ENCODE data around the gene RBM33.

Gene RBM33

GRCh38 chr7:155765458-155765857 lies 121.0 kb downstream of the RBM33 start:
- no peak for TF ChIP-seq CTCF (conservative IDR thresholded peaks at IDR 0.05; ENCODE audit: low read depth, low read length)
- Histone ChIP-seq H3K36me3 (ENCODE audit: insufficient read depth) (peaks cover 4% of the 10 kb centered on the region; the same call in 1 of the 2 replicates), H3K79me2 (ENCODE audit: insufficient read depth, low read depth) (peaks cover 24% of the 10 kb centered on the region; the same call in 1 of the 2 replicates), H3K27me3 (ENCODE audit: insufficient read depth, low read depth) (no peaks in the 10 kb centered on the region), H4K20me1 (ENCODE audit: insufficient read depth) (no peaks in the 10 kb centered on the region), H3K4me3 (IDR thresholded peaks at IDR 0.05; ENCODE audit: insufficient read depth, low read depth, low read length) (no peak overlapping the region), H3K4me2 (no peak overlapping the region), H3K4me1 (ENCODE audit: low read depth, poor library complexity, severe bottlenecking) (no peaks in the 10 kb centered on the region), H2AFZ (ENCODE audit: low read depth) (no peak overlapping the region), H3K9ac (no peak overlapping the region), H3K27ac (no peak overlapping the region)

DNA sequence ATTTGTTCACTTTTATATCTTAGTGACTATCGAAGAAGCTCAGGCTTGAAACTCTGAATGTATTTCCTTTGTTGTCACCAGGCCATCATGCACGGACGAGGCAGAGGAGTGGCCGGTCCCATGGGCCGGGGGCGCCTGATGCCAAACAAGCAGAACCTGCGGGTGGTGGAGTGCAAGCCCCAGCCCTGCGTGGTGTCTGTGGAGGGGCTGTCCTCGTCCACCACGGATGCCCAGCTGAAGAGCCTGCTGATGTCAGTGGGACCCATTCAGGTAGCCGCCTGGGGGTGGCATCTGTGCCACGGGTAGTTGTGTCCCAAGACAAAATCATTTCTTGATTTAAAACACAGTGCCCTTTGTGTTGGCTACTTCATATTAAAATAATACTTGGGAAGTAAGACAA lies 121.9 kb downstream of the RBM33 start:
- H3K4me3 ChIP-seq (IDR thresholded peaks at IDR 0.05; ENCODE audit: insufficient read depth, low read depth, low read length) = no peak overlapping the region
- H2AFZ ChIP-seq (ENCODE audit: low read depth) = no peak overlapping the region
- H4K20me1 ChIP-seq (ENCODE audit: insufficient read depth) = no peaks in the 10 kb centered on the region
- H3K27ac ChIP-seq = no peak overlapping the region
- no peaks in the 10 kb centered on the region for H3K27me3 ChIP-seq (ENCODE audit: insufficient read depth, low read depth)
- peaks cover 4% of the 10 kb centered on the region; the same call in 1 of the 2 replicates for H3K36me3 ChIP-seq (ENCODE audit: insufficient read depth)
- H3K4me2 ChIP-seq = no peak overlapping the region
- no peak overlapping the region for H3K9ac ChIP-seq
- no peak for TF ChIP-seq CTCF (conservative IDR thresholded peaks at IDR 0.05; ENCODE audit: low read depth, low read length)
- H3K4me1 ChIP-seq (ENCODE audit: low read depth, poor library complexity, severe bottlenecking) = no peaks in the 10 kb centered on the region
- H3K79me2 ChIP-seq (ENCODE audit: insufficient read depth, low read depth) = peaks cover 17% of the 10 kb centered on the region; the same call in 1 of the 2 replicates

DNA sequence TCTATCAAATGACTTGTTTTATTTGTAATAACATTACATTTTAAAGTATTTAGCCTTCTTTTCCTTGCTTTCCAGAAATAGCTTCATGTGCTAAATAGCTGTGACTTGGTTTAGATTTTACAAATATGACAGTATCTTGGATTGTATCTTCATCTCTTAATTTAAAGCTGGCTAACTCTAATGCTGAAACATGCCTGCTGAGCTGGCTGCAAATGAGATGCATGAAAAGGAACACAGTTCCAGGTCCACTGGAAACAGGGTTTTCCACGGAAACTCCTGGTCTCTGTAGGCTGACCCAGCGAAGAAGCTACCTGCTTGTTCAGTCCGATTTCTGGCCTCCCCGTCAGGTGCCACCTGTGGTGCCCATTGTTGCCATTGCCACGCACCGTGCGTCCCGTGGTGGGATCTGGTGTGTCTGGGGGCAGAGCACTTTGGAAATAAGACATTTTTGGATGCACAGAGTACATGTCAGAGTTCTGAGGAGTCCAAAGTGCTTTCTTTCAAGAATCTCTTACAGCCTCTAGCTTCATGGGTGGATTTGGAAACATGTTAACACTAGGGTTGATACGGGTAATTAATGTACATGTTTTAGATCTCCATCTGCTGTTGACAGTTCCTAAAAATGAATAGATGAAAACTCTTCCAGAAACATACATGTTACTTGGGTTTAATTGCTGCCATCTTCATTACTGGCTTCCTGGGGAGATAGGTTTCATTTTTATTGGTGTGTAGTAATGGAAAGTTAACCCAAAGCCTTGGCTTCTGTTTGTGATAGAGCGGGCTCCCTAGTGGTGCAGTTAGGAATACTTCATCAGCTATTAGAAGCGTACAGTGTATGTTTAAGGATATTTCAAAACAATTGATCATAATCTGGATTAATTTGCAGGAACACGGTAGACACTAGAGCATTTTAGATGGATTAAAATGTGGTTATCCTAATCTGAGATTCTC lies 122.8 kb downstream of the RBM33 start:
- H3K4me2 ChIP-seq = no peak overlapping the region
- no peak overlapping the region for H3K27ac ChIP-seq
- H3K79me2 ChIP-seq (ENCODE audit: insufficient read depth, low read depth) = peaks cover 8% of the 10 kb centered on the region; the same call in 1 of the 2 replicates
- no peak overlapping the region for H2AFZ ChIP-seq (ENCODE audit: low read depth)
- TF ChIP-seq CTCF (conservative IDR thresholded peaks at IDR 0.05; ENCODE audit: low read depth, low read length) = no peak
- no peaks in the 10 kb centered on the region for H3K27me3 ChIP-seq (ENCODE audit: insufficient read depth, low read depth)
- H4K20me1 ChIP-seq (ENCODE audit: insufficient read depth) = no peaks in the 10 kb centered on the region
- no peaks in the 10 kb centered on the region for H3K4me1 ChIP-seq (ENCODE audit: low read depth, poor library complexity, severe bottlenecking)
- H3K36me3 ChIP-seq (ENCODE audit: insufficient read depth) = peaks cover 4% of the 10 kb centered on the region; the same call in 1 of the 2 replicates
- no peak overlapping the region for H3K9ac ChIP-seq
- H3K4me3 ChIP-seq (IDR thresholded peaks at IDR 0.05; ENCODE audit: insufficient read depth, low read depth, low read length) = no peak overlapping the region

DNA sequence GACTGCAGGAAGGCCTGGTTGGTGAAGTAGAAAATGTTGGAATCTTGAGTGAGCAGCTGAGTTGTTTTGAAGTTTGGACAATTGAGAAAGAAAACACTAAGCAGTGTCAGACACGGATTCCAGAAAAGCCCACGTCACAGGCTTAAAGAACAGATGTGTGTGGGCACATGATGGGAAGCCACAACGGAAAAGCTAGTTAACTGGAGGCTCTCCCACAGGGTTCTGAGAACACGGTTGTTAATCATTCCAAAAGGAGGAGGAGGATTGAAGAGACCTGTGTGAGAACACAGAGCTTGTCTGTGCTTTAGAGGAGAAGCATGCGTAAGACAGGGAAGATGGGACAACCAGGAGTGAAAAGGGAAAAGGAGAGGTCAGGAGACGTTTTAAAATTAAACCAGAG lies 125.2 kb downstream of the RBM33 start:
- no peak overlapping the region for H2AFZ ChIP-seq (ENCODE audit: low read depth)
- no peak overlapping the region for H3K4me3 ChIP-seq (IDR thresholded peaks at IDR 0.05; ENCODE audit: insufficient read depth, low read depth, low read length)
- no peak overlapping the region for H3K27ac ChIP-seq
- no peaks in the 10 kb centered on the region for H3K27me3 ChIP-seq (ENCODE audit: insufficient read depth, low read depth)
- peaks cover 2% of the 10 kb centered on the region; the same call in 1 of the 2 replicates for H3K36me3 ChIP-seq (ENCODE audit: insufficient read depth)
- H4K20me1 ChIP-seq (ENCODE audit: insufficient read depth) = no peaks in the 10 kb centered on the region
- H3K4me2 ChIP-seq = no peak overlapping the region
- no peaks in the 10 kb centered on the region; the same call in 1 of the 2 replicates for H3K79me2 ChIP-seq (ENCODE audit: insufficient read depth, low read depth)
- H3K4me1 ChIP-seq (ENCODE audit: low read depth, poor library complexity, severe bottlenecking) = no peaks in the 10 kb centered on the region
- no peak for TF ChIP-seq CTCF (conservative IDR thresholded peaks at IDR 0.05; ENCODE audit: low read depth, low read length)
- no peak overlapping the region for H3K9ac ChIP-seq

Measured in KMS-11 (cell line).